CD14-positive monocyte (primary cell): ENCODE data around the gene BHLHE23. TPM values are rescaled to one million over a fixed set of nuclear protein-coding genes. Genes with fewer than 3 reads are reported as not detected.

Experiments
- DNase-seq, 3 donors: peaks; one replicate each; pipeline ENCODE4 v3.0.0-alpha.2; 2011 to 2022
- H2AFZ ChIP-seq: 2 replicates; pipeline ENCODE4 v1.6.0; 2012; ENCODE audit warnings: mild to moderate bottlenecking, low read depth, low read length, inconsistent platforms; ENCODE audit not compliant: insufficient read depth, poor library complexity, severe bottlenecking
- H3K27ac ChIP-seq, 2 donors: 1 replicate in 1 of 2; 2 replicates in 1 of 2; pipeline ENCODE4 v1.5.1; 2012 to 2013; ENCODE audit warnings: low read length in 2 of 2, control low read depth in 1 of 2, inconsistent platforms in 1 of 2, low read depth in 1 of 2, mild to moderate bottlenecking in 1 of 2
- H3K27me3 ChIP-seq, 2 donors: one replicate each; pipeline versions ENCODE4 v1.6.0 to v1.6.1; 2011 to 2013; ENCODE audit warnings: low read length in 2 of 2; ENCODE audit not compliant: control insufficient read depth in 2 of 2, insufficient read depth in 2 of 2
- H3K36me3 ChIP-seq, 2 donors: replicated peaks in 1 of 2; 1 replicate in 1 of 2; 2 replicates in 1 of 2; pipeline versions ENCODE4 v1.5.1 to v1.6.1; 2012 to 2013; ENCODE audit warnings: low read length in 2 of 2, control low read depth in 1 of 2, inconsistent platforms in 1 of 2, mild to moderate bottlenecking in 1 of 2; ENCODE audit not compliant: insufficient read depth in 2 of 2, control insufficient read depth in 1 of 2
- H3K4me1 ChIP-seq, 2 donors: 1 replicate in 1 of 2; 2 replicates in 1 of 2; pipeline versions ENCODE4 v1.5.1 to v1.6.1; 2012 to 2013; ENCODE audit warnings: low read length in 2 of 2, control low read depth in 1 of 2, inconsistent platforms in 1 of 2, mild to moderate bottlenecking in 1 of 2, moderate library complexity in 1 of 2; ENCODE audit not compliant: insufficient read depth in 2 of 2, control insufficient read depth in 1 of 2
- H3K4me2 ChIP-seq: replicated peaks from 2 replicates; pipeline ENCODE3; 2012; ENCODE audit warnings: low read length, moderate library complexity, mild to moderate bottlenecking; ENCODE audit not compliant: poor library complexity, severe bottlenecking; ENCODE audit errors: extremely low read depth
- H3K4me3 ChIP-seq, 3 experiments: fragments of 200-600 bp in 1 of 3; sonication (generic) in 1 of 3; replicated peaks in 1 of 3; 1 replicate in 2 of 3; 2 replicates in 1 of 3; pipeline ENCODE4 v1.5.1; 2011 to 2013; ENCODE audit warnings: low read length in 3 of 3, mild to moderate bottlenecking in 3 of 3, control low read depth in 2 of 3, low read depth in 2 of 3, inconsistent platforms in 1 of 3, moderate library complexity in 1 of 3
- H3K79me2 ChIP-seq: 2 replicates; pipeline ENCODE4 v1.6.0; 2012; ENCODE audit warnings: mild to moderate bottlenecking, control low read depth, inconsistent platforms, low read length, moderate library complexity; ENCODE audit not compliant: insufficient read depth
- H3K9ac ChIP-seq: 2 replicates; pipeline ENCODE4 v1.6.0; 2017; ENCODE audit warnings: low read length, mild to moderate bottlenecking; ENCODE audit not compliant: insufficient read depth, poor library complexity, severe bottlenecking
- H3K9me3 ChIP-seq, 2 donors: replicated peaks in 1 of 2; 1 replicate in 1 of 2; 2 replicates in 1 of 2; pipeline versions ENCODE4 v1.5.1 to v1.6.1; 2012 to 2013; ENCODE audit warnings: low read length in 2 of 2, control low read depth in 1 of 2; ENCODE audit not compliant: control insufficient read depth in 1 of 2, insufficient read depth in 1 of 2
- H4K20me1 ChIP-seq: 2 replicates; pipeline ENCODE4 v1.6.0; 2012; ENCODE audit warnings: mild to moderate bottlenecking, low read length, control low read depth, moderate library complexity; ENCODE audit not compliant: insufficient read depth
- H3K27ac Mint-ChIP-seq, 7 donors: one replicate each; pipeline ENCODE4 v1.8.0; 2020; ENCODE audit warnings: mild to moderate bottlenecking in 7 of 7, mixed read lengths in 7 of 7, moderate library complexity in 6 of 7, inconsistent platforms in 2 of 7
- H3K27me3 Mint-ChIP-seq, 3 donors: one replicate each; pipeline ENCODE4 v1.8.0; 2021 to 2022; ENCODE audit warnings: low read depth in 3 of 3, mild to moderate bottlenecking in 3 of 3, mixed read lengths in 3 of 3, moderate library complexity in 3 of 3, inconsistent platforms in 1 of 3
- H3K36me3 Mint-ChIP-seq, 2 donors: one replicate each; pipeline ENCODE4 v1.8.0; 2020; ENCODE audit warnings: mixed read lengths in 2 of 2, inconsistent platforms in 1 of 2, mild to moderate bottlenecking in 1 of 2
- H3K4me1 Mint-ChIP-seq: one replicate; pipeline ENCODE4 v1.8.0; 2020; ENCODE audit warnings: mild to moderate bottlenecking, mixed read lengths
- H3K4me3 Mint-ChIP-seq, 2 donors: one replicate each; pipeline ENCODE4 v1.8.0; 2020; ENCODE audit warnings: mild to moderate bottlenecking in 2 of 2, mixed read lengths in 2 of 2, moderate library complexity in 1 of 2
- H3K9me3 Mint-ChIP-seq, 7 donors: one replicate each; pipeline ENCODE4 v1.8.0; 2020 to 2022; ENCODE audit warnings: mixed read lengths in 7 of 7, mild to moderate bottlenecking in 6 of 7, moderate library complexity in 6 of 7, inconsistent platforms in 2 of 7
- WGBS: methylation state at CpG from one replicate; pipeline ENCODE4 v1.1.5; 2013; ENCODE audit warnings: missing lambda C conversion rate; ENCODE audit not compliant: insufficient coverage; 5-methylcytosine and 5-hydroxymethylcytosine counted together
- intact Hi-C, 2 donors: fragments of 100-400 bp; cut with micrococcal nuclease; formaldehyde crosslinking; loops; one replicate each; pipeline versions ENCODE4 v1.15.0 to v1.15.1; 2023
- polyA plus RNA-seq, 3 donors: library from polyadenylated mRNA; depleted of rRNA in 1 of 3; unstranded in 2 of 3; stranded (reverse) in 1 of 3; fragments of 300-500 nt in 2 of 3; fragments of >200 nt in 1 of 3; fragmentation: Illumina TruSeq in 2 of 3; gene quantifications; 1 replicate in 2 of 3; 2 replicates in 1 of 3; pipeline ENCODE4 v1.2.3, GENCODE V29; 2012 to 2021
- TF ChIP-seq, protein P1 (sequence below): fragments of 200-600 bp; IDR thresholded peaks from one replicate; pipeline ENCODE4 v1.8.0; 2022; ENCODE audit warnings: antibody characterized with exemption, mild to moderate bottlenecking

BHLHE23 gene
- polyA plus RNA-seq, 3 donors, result not detected

DNA sequence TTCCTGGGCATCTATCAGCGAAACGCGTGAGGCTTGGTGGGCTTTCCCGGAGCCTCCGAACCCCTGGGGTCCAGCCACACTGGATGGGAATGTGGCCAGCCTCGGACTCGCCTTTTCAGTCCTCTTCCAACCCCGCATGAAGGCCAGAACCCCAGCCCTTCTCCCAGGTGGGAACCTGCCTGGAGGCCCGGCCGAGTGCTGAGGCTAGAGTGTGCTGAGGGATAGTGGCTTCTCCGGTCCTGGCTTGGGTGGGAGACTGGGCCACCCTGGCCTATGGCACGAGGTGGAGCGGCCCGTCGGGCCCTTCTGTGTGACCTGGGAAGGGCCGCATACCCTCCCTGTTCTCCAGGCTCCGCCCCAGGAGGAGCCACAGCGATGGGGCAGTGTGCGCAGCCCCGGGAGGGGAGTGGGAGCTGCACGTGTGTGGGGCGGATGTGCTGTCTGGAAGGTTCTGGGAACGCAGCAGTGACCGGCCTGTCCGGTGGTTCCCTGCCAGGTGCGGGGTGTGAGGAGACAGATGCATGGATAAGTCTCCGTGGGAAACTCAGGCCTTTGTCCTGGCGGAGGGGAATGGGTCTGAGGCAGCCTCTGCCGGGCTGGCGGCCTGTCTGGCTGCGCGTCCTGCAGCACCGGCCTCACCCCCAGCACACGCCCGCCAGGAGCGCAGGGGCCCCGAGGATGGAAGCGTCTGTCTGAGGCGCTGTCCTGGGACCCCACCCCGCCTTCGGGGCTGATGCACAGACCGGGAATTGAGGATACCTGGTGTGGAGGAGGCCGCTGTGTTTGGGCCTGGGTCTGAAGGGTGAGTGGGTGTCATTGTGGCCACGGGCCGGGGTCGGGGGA, 1.1 kb upstream of the BHLHE23 start:
- no peaks in the 10 kb centered on the region for H3K79me2 ChIP-seq
- no peaks in the 10 kb centered on the region for H4K20me1 ChIP-seq
- H2AFZ ChIP-seq, result no peak overlapping the region
- 33% methylated on average over 43 of the region's 46 CpGs for WGBS
- Mint-ChIP-seq H3K4me1 (peaks cover 5% of the 10 kb centered on the region), H3K27ac (no peak overlapping the region), H3K4me3 (peak overlapping the region in 1 of 2 donors; percentile 74), H3K9me3 (peaks cover under 1 to 31% (median 7%) of the 10 kb centered on the region in 7 donors), H3K36me3 (peaks cover 0 to 4% of the 10 kb centered on the region in 2 donors), H3K27me3 (peaks cover 75 to 95% (median 90%) of the 10 kb centered on the region in 3 donors)
- H3K4me2 ChIP-seq, result no peak overlapping the region
- DNase-seq, result no peak
- no peak overlapping the region for H3K9ac ChIP-seq
- no peak overlapping the region for H3K27ac ChIP-seq
- peaks cover 64 to 91% of the 10 kb centered on the region in 2 donors for H3K27me3 ChIP-seq
- intact Hi-C loops, result loop anchor here in 1 of 2 donors (2.0 kb wide), 1 partner anchor 107 kb away; no protein-coding TSS in a partner anchor
- H3K4me3 ChIP-seq, result no peak overlapping the region
- H3K9me3 ChIP-seq, result peaks cover 2 to 32% of the 10 kb centered on the region in 2 donors
- no peaks in the 10 kb centered on the region for H3K36me3 ChIP-seq
- H3K4me1 ChIP-seq, result peaks cover 5 to 11% of the 10 kb centered on the region in 2 donors
- TF ChIP-seq, protein P1, sequence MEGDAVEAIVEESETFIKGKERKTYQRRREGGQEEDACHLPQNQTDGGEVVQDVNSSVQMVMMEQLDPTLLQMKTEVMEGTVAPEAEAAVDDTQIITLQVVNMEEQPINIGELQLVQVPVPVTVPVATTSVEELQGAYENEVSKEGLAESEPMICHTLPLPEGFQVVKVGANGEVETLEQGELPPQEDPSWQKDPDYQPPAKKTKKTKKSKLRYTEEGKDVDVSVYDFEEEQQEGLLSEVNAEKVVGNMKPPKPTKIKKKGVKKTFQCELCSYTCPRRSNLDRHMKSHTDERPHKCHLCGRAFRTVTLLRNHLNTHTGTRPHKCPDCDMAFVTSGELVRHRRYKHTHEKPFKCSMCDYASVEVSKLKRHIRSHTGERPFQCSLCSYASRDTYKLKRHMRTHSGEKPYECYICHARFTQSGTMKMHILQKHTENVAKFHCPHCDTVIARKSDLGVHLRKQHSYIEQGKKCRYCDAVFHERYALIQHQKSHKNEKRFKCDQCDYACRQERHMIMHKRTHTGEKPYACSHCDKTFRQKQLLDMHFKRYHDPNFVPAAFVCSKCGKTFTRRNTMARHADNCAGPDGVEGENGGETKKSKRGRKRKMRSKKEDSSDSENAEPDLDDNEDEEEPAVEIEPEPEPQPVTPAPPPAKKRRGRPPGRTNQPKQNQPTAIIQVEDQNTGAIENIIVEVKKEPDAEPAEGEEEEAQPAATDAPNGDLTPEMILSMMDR, result no peak

GRCh38 chr20:63007360-63007645, 539 bp upstream of the BHLHE23 start:
- H3K4me1 ChIP-seq, result peaks cover 5 to 11% of the 10 kb centered on the region in 2 donors
- H3K27me3 ChIP-seq, result peaks cover 59 to 91% of the 10 kb centered on the region in 2 donors
- no peak overlapping the region for H3K4me3 ChIP-seq
- H3K27ac ChIP-seq, result no peak overlapping the region
- under 1% methylated on average over 23 of the region's 24 CpGs for WGBS
- TF ChIP-seq, protein P1, result no peak
- H3K36me3 Mint-ChIP-seq, result peaks cover 0 to 4% of the 10 kb centered on the region in 2 donors
- no peaks in the 10 kb centered on the region for H4K20me1 ChIP-seq
- DNase-seq, result no peak
- peaks cover 0 to 30% of the 10 kb centered on the region in 2 donors for H3K9me3 ChIP-seq
- no peak overlapping the region for H2AFZ ChIP-seq
- peaks cover 5% of the 10 kb centered on the region for H3K4me1 Mint-ChIP-seq
- peaks cover 75 to 95% (median 90%) of the 10 kb centered on the region in 3 donors for H3K27me3 Mint-ChIP-seq
- H3K9ac ChIP-seq, result no peak overlapping the region
- H3K9me3 Mint-ChIP-seq, result peaks cover 0 to 28% (median 3%) of the 10 kb centered on the region in 7 donors
- no peaks in the 10 kb centered on the region for H3K79me2 ChIP-seq
- no peak overlapping the region for H3K27ac Mint-ChIP-seq
- H3K4me2 ChIP-seq, result no peak overlapping the region
- intact Hi-C loops, result no loop called here
- H3K36me3 ChIP-seq, result no peaks in the 10 kb centered on the region
- H3K4me3 Mint-ChIP-seq, result peak overlapping the region in 1 of 2 donors; percentile 74
